HepG2 (cell line): Measurements from ENCODE around the gene CYP26B1. TPM values are rescaled to one million over a fixed set of nuclear protein-coding genes. Genes with fewer than 3 reads are reported as not detected.

Source experiments
- ATAC-seq: fragments of 200-7000 bp; cut with Tn5 transposase; 3 replicates; pipeline ENCODE4 v1.9.1; 2020; ENCODE audit warnings: mild to moderate bottlenecking, moderate library complexity
- BruUV-seq: library from RNA; stranded (reverse); fragments of 400-500 nt; replicated peaks from 2 replicates; lab custom pipeline; 2021; lab: Mats Ljungman, UMichigan
- CTCF ChIA-PET: fragments of 300-600 bp; formaldehyde crosslinking; extraction: SDS; loops from one replicate; lab custom pipeline; 2021; ENCODE audit warnings: low total read pairs, inconsistent platforms, low intra/inter-chr PET ratio; lab: Yijun Ruan, JAX
- POLR2A ChIA-PET: fragments of 350-600 bp; sonication (Branson Sonifier 250); formaldehyde crosslinking; loops from one replicate; lab custom pipeline; 2020; ENCODE audit warnings: antibody characterized with exemption, inconsistent platforms; lab: Yijun Ruan, JAX
- DNase-seq: peaks from one replicate; pipeline ENCODE4 v3.0.0-alpha.2; 2015; ENCODE audit warnings: low spot score
- FAIRE-seq: peaks from 3 replicates; lab custom pipeline; 2011; peaks lifted over from hg19 to GRCh38; lab: Jason Lieb, UNC
- H2AFZ ChIP-seq: one replicate; pipeline ENCODE4 v1.6.1; 2011; ENCODE audit warnings: low read length, inconsistent platforms
- H3K27ac ChIP-seq: fragments of 300-600 bp; 3 replicates; pipeline ENCODE4 v1.8.0; 2011; ENCODE audit warnings: mixed run types, mild to moderate bottlenecking, mixed read lengths, low read length, inconsistent platforms; ENCODE audit not compliant: insufficient read depth; ENCODE audit errors: extremely low read length
- H3K27me3 ChIP-seq, 2 experiments: fragments of 200-600 bp in 1 of 2; 2 replicates in 1 of 2; 3 replicates in 1 of 2; pipeline versions ENCODE4 v1.6.0 to v1.8.0; 2011; ENCODE audit warnings: low read length in 2 of 2, mild to moderate bottlenecking in 2 of 2, moderate library complexity in 2 of 2, inconsistent platforms in 1 of 2; ENCODE audit not compliant: insufficient read depth in 2 of 2, control insufficient read depth in 1 of 2
- H3K36me3 ChIP-seq, 2 experiments: fragments of 200-600 bp in 1 of 2; replicated peaks in 1 of 2; 2 replicates in 1 of 2; 3 replicates in 1 of 2; pipeline versions ENCODE4 v1.5.1 to v1.8.0; 2011; ENCODE audit warnings: low read length in 2 of 2, inconsistent platforms in 1 of 2; ENCODE audit not compliant: insufficient read depth in 2 of 2, control insufficient read depth in 1 of 2
- H3K4me1 ChIP-seq: 2 replicates; pipeline ENCODE4 v1.5.1; 2012; ENCODE audit warnings: low read length, inconsistent platforms; ENCODE audit not compliant: insufficient read depth
- H3K4me2 ChIP-seq: 2 replicates; pipeline ENCODE4 v1.6.0; 2011; ENCODE audit warnings: low read depth, low read length, inconsistent platforms
- H3K4me3 ChIP-seq, 3 experiments: fragments of 200-600 bp in 1 of 3; sonication (generic), shearing (Covaris generic) in 1 of 3; replicated peaks in 1 of 3; 2 replicates each; pipeline ENCODE4 v1.5.1; 2011 to 2016; ENCODE audit warnings: low read length in 3 of 3, inconsistent platforms in 2 of 3, low read depth in 2 of 3, mild to moderate bottlenecking in 2 of 3, control low read depth in 1 of 3, mixed read lengths in 1 of 3; ENCODE audit not compliant: insufficient read depth in 1 of 3
- H3K79me2 ChIP-seq: one replicate; pipeline ENCODE4 v1.6.1; 2011; ENCODE audit warnings: low read length, inconsistent platforms; ENCODE audit not compliant: insufficient read depth
- H3K9ac ChIP-seq: 2 replicates; pipeline ENCODE4 v1.6.0; 2011; ENCODE audit warnings: mild to moderate bottlenecking, low read depth, low read length, inconsistent platforms; ENCODE audit not compliant: insufficient read depth
- H3K9me3 ChIP-seq: 2 replicates; pipeline ENCODE4 v1.5.1; 2012; ENCODE audit warnings: mild to moderate bottlenecking, low read length
- H4K20me1 ChIP-seq: 2 replicates; pipeline ENCODE4 v1.6.0; 2011; ENCODE audit warnings: inconsistent platforms, mild to moderate bottlenecking, low read length, moderate library complexity; ENCODE audit not compliant: insufficient read depth
- ATF7 ChIP-seq, 2 experiments: fragments of 450-650 bp in 1 of 2; sonication (generic) in 1 of 2; formaldehyde crosslinking in 1 of 2; IDR thresholded peaks; 2 replicates each; pipeline versions ENCODE4 v1.4.0 to v1.6.1; 2016 to 2020; ENCODE audit warnings: antibody characterized with exemption in 1 of 2, mild to moderate bottlenecking in 1 of 2, missing genetic modification reagents in 1 of 2
- CENPBD1 ChIP-seq: sonication (generic); formaldehyde crosslinking; IDR thresholded peaks from 2 replicates; pipeline ENCODE4 v1.8.0; 2022; ENCODE audit warnings: missing genetic modification reagents, low read depth, mild to moderate bottlenecking, borderline replicate concordance
- CENPX ChIP-seq: sonication (generic); formaldehyde crosslinking; IDR thresholded peaks from 2 replicates; pipeline ENCODE4 v1.9.0; 2021; ENCODE audit warnings: mild to moderate bottlenecking, missing genetic modification reagents, moderate library complexity
- FOXA3 ChIP-seq: IDR thresholded peaks from 2 replicates; pipeline ENCODE4 v1.6.1; 2016; ENCODE audit warnings: missing genetic modification reagents, missing compliant biosample characterization
- GATAD2A ChIP-seq: IDR thresholded peaks from 2 replicates; pipeline ENCODE4 v1.6.1; 2016
- HINFP ChIP-seq: sonication (generic); formaldehyde crosslinking; IDR thresholded peaks from 2 replicates; pipeline ENCODE4 v1.4.0; 2020; ENCODE audit warnings: low read depth, mild to moderate bottlenecking, missing genetic modification reagents
- HNRNPLL ChIP-seq: fragments of 200-400 bp; formaldehyde crosslinking; IDR thresholded peaks from 2 replicates; pipeline ENCODE4 v1.6.1; 2017; ENCODE audit warnings: mild to moderate bottlenecking, low read depth, low read length; ENCODE audit not compliant: poor library complexity, severe bottlenecking
- HOXA7 ChIP-seq: sonication (generic); formaldehyde crosslinking; IDR thresholded peaks from 2 replicates; pipeline ENCODE4 v1.8.1; 2022; ENCODE audit warnings: mild to moderate bottlenecking, missing genetic modification reagents, moderate library complexity
- MTERF4 ChIP-seq: sonication (generic); formaldehyde crosslinking; IDR thresholded peaks from 2 replicates; pipeline ENCODE4 v1.8.0; 2023; ENCODE audit warnings: mild to moderate bottlenecking, missing genetic modification reagents
- MTF2 ChIP-seq: sonication (generic); formaldehyde crosslinking; IDR thresholded peaks from 2 replicates; pipeline ENCODE4 v1.5.0; 2020; ENCODE audit warnings: missing genetic modification reagents, borderline replicate concordance
- MXI1 ChIP-seq: IDR thresholded peaks from 3 replicates; pipeline ENCODE4 v1.6.1; 2012; ENCODE audit warnings: low read depth, low read length, inconsistent platforms, borderline replicate concordance
- MZF1 ChIP-seq: sonication (generic); formaldehyde crosslinking; IDR thresholded peaks from 2 replicates; pipeline ENCODE4 v1.8.1; 2023; ENCODE audit warnings: mild to moderate bottlenecking, missing genetic modification reagents, borderline replicate concordance
- NFKBIZ ChIP-seq: IDR thresholded peaks from 2 replicates; pipeline ENCODE4 v1.6.1; 2018; ENCODE audit warnings: missing genetic modification reagents, missing compliant biosample characterization
- POGK ChIP-seq: sonication (generic); formaldehyde crosslinking; conservative IDR thresholded peaks from 2 replicates; pipeline ENCODE4 v1.8.0; 2022; ENCODE audit warnings: mild to moderate bottlenecking, moderate library complexity, missing genetic modification reagents
- RXRB ChIP-seq: IDR thresholded peaks from 2 replicates; pipeline ENCODE4 v1.6.1; 2016; ENCODE audit warnings: borderline replicate concordance, missing genetic modification reagents, missing compliant biosample characterization
- SYNCRIP ChIP-seq: fragments of 200-400 bp; formaldehyde crosslinking; IDR thresholded peaks from 2 replicates; pipeline ENCODE4 v1.6.1; 2018; ENCODE audit warnings: mild to moderate bottlenecking, low read depth, low read length; ENCODE audit not compliant: insufficient read depth
- TAF1 ChIP-seq: sonication (generic); formaldehyde crosslinking; IDR thresholded peaks from 2 replicates; pipeline ENCODE4 v1.4.0; 2020; ENCODE audit warnings: missing genetic modification reagents
- ZNF362 ChIP-seq: sonication (generic); formaldehyde crosslinking; IDR thresholded peaks from 2 replicates; pipeline ENCODE4 v1.4.0; 2020; ENCODE audit warnings: missing genetic modification reagents, mild to moderate bottlenecking, borderline replicate concordance
- WGBS: methylation state at CpG from one replicate; pipeline ENCODE4 v1.1.6; 2017; ENCODE audit warnings: low lambda C conversion rate; 5-methylcytosine and 5-hydroxymethylcytosine counted together
- in situ Hi-C: cut with HindIII; loops from 2 replicates; pipeline ENCODE4 v1.10.0; 2017; ENCODE audit warnings: low pct_unique_long_range_greater_than_20kb; ENCODE audit not compliant: extremely low pct_ligation_motif_present
- intact Hi-C: fragments of 100-400 bp; cut with micrococcal nuclease; formaldehyde crosslinking; loops from one replicate; pipeline ENCODE4 v1.10.0; 2022; ENCODE audit not compliant: unreplicated experiment
- polyA plus RNA-seq, 8 experiments: library from polyadenylated mRNA; depleted of rRNA in 3 of 8; stranded (reverse) in 7 of 8; unstranded in 1 of 8; fragments of >200 nt; fragmentation: Illumina TruSeq in 4 of 8; extraction: Trizol in 4 of 8; gene quantifications; 2 replicates each; pipeline versions ENCODE4 v1.2.1 to v1.2.3, GENCODE V29; 2011 to 2016; ENCODE audit warnings: low read depth in 4 of 8, missing spikeins in 1 of 8, mixed read lengths in 1 of 8; ENCODE audit not compliant: insufficient read depth in 1 of 8
- total RNA-seq, 5 experiments: library from RNA; depleted of rRNA; stranded (reverse); fragments of >200 nt; fragmentation: Illumina TruSeq; extraction: Trizol; gene quantifications; 2 replicates each; pipeline ENCODE4 v1.2.3, GENCODE V29; 2016; ENCODE audit warnings: low read depth in 1 of 5

Gene CYP26B1
- total and polyA plus RNA-seq, 2 of the 13 experiments (the other 11 are each of a cell fraction or from before 2014, with no cell fraction given): 0.05 to 0.07 TPM

GRCh38 chr2:72118951-72119350, 28.7 kb downstream of the CYP26B1 start (continued):
- no peak for TF ChIP-seq NFKBIZ
- TF ChIP-seq MTERF4 (CRISPR knock-in tag): no peak
- no peak for TF ChIP-seq HOXA7 (CRISPR knock-in tag)
- TF ChIP-seq, all 625 proteins: peak for 0

- Histone ChIP-seq H3K27ac (no peak overlapping the region), H3K4me2 (no peak overlapping the region), H3K36me3 (no peaks in the 10 kb centered on the region), H3K9ac (no peak overlapping the region), H3K79me2 (no peaks in the 10 kb centered on the region), H2AFZ (no peak overlapping the region), H3K27me3 (peaks cover 6 to 73% of the 10 kb centered on the region in 2 experiments; a peak in 3 of 5 replicates), H3K4me1 (no peaks in the 10 kb centered on the region), H3K4me3 (no peak overlapping the region), H3K9me3 (no peaks in the 10 kb centered on the region), H4K20me1 (peaks cover 3% of the 10 kb centered on the region; the same call in 1 of the 2 replicates)
- CTCF ChIA-PET: no interaction called here
- DNase-seq (no peak), ATAC-seq (no peak), FAIRE-seq (no peak)
- intact Hi-C loops (no loop called here), in situ Hi-C loops (no loop called here)
- WGBS: 38% methylated on average over 6 of the region's 6 CpGs
- BruUV-seq: no TSS peak
- POLR2A ChIA-PET: no interaction called here
- no peak for TF ChIP-seq HNRNPLL
- no peak for TF ChIP-seq SYNCRIP
- TF ChIP-seq MTF2: no peak
- no peak for TF ChIP-seq TAF1
- TF ChIP-seq POGK (CRISPR knock-in tag): no peak
- no peak for TF ChIP-seq MZF1 (CRISPR knock-in tag)
- no peak for TF ChIP-seq ZNF362 (CRISPR knock-in tag)
- TF ChIP-seq FOXA3 (CRISPR knock-in tag): no peak
- TF ChIP-seq GATAD2A (CRISPR knock-in tag): no peak
- TF ChIP-seq CENPX: no peak
- no peak for TF ChIP-seq ATF7 (IDR thresholded peaks at IDR 0.05)
- no peak for TF ChIP-seq ATF7 (CRISPR knock-in tag; IDR thresholded peaks at IDR 0.05)
- no peak for TF ChIP-seq CENPBD1 (CRISPR knock-in tag)
- no peak for TF ChIP-seq RXRB (CRISPR knock-in tag)
- TF ChIP-seq MXI1: no peak
- TF ChIP-seq HINFP (CRISPR knock-in tag): no peak
These were observed 29.3 kb downstream of the CYP26B1 start for GRCh38 chr2:72118386-72118785.
